Measurements from ENCODE around the gene TRPV2.
A peak's percentile ranks its signal among the peaks of the same experiment; 100 is the strongest.
"Not testable (repeated sequence)": the region's sequence is repeated elsewhere in the genome, so short reads cannot be mapped to it uniquely, and the experiment has no call there.

The TRPV2 gene

DNA sequence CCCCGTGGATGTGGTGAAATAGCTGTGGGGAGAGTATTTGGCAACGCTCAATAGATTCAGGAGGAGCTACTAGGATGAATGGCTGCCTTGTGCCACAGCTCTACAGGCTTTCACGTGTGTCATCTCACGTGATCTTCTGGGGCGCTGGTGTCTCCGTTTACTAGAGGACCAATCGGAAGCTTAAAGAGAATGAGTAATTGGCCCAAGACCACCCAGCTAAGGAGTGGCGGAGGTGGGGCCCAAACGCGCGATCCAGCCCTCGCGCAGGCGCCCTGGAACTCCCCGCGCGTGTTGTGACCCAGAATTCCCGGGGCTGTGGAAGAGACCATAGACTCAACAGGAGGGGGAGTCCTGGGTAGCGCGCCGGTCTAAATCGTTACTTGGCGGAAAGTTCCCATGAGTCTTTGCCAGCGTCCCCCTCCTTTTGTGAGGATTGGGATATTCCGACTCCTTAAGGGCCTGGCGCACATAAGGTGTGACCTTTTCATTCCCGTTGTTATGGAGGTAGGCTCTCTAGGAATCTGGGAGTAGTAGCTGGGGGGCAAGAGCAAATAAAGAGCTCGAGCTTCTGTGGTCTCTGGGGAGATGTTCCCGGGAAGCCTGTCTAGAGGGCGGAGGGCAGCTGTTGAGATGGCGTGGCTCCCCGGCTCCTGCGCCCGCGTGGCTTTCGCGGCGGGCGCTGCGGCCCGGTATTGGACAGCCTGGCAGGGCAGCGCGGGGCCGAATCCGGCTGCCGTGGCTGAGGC is 23.4 kb downstream of the TRPV2 start:
- peak; percentile 99 for DNase-seq

- DNase-seq, result no peak
Observed at GRCh38 chr17:16439303-16439791, 24.0 kb downstream of the TRPV2 start.

- DNase-seq, result peak; percentile 62
Observed at GRCh38 chr17:16439811-16440351, 24.5 kb downstream of the TRPV2 start.

GRCh38 chr17:16440354-16440753 is 25.0 kb downstream of the TRPV2 start:
- not testable (repeated sequence) for DNase-seq

- no peak for DNase-seq
Observed at GRCh38 chr17:16440901-16441629, 25.7 kb downstream of the TRPV2 start.

DNA sequence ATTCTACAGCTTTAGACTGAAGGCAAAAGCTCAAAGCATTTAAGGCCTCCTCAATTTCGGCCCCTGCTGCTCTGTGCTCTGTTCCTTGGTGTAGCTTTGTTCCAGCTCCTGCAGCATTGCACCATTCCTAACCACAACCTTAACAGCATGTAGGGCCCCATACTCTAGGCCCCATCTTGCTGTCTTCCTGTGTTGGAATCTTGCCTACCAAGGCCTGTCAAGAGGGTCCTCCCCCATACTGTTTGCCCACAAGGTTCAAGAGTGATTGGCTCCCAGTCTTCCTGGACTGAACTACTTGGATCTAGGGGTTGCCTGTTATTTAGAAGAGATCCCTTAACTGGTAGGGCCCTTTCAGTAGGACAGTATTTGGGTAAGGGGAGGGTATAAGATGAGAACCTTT is 26.8 kb downstream of the TRPV2 start:
- peak; percentile 40 for DNase-seq

- DNase-seq, result peak; percentile 46
Observed at GRCh38 chr17:16442594-16443510, 27.5 kb downstream of the TRPV2 start.

DNA sequence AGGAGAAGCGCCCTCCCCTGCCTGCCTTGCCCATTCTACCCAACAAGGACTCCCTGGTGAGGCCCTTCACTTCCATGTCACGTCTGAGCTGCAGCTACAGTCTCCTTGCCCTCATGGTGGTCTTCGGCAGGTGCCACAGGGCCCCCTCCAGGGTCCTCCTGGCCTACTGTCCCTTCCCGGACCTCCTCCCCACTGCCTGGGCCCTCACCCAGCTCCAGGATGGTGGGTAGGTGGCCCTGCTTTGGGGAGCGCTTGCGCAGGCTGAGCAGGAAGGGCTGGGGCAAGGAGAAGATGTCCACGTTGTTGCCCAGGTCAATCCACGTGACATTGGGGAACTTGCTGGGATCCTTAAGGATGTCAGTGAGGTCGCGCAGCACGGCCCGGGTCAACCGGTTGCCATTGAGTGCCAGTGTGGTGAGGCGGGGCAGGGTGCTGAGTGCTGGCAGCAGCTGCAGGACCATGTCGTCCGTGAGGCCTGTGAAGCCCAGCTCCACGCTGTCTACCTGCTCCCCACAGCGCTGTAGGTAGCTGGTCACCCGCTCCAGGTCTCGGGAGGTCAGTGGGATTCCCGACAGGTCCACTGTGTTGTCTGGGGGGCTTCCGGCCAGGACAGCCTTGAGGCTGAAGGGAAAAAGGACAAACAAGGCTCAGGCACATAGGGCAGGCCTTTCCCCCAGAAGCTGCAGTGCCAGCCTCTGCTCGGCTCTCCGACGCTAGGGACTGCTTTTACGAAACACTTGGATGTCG is 28.3 kb downstream of the TRPV2 start:
- DNase-seq, result peak; percentile 56

- peak; percentile 43 for DNase-seq
Observed at GRCh38 chr17:16444258-16444886, 29.0 kb downstream of the TRPV2 start.

- peak; percentile 24 for DNase-seq
Observed at GRCh38 chr17:16446338-16446983, 31.1 kb downstream of the TRPV2 start.

DNA sequence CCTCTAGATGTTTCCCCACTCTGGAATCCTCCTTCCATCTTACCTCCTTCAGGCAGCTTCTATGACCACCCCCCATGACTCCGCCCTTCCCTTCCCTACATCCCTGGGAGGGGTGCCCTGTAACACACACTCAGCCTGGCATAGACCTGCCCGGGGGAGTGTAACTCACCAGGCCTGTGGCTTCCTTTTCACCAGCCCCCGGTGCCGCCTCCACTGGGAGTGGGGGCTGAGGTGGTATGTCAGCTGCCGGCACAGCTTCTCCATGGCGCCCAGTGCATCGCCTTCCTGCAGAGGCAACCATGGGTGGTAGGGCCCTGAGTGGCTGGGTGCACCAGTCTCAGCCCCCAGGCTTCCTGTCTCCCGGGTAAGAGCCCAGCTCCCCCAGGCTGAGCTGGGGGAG is 32.3 kb downstream of the TRPV2 start:
- peak; percentile 15 for DNase-seq

- DNase-seq, result no peak
Observed at GRCh38 chr17:16448490-16448889, 33.1 kb downstream of the TRPV2 start.

DNA sequence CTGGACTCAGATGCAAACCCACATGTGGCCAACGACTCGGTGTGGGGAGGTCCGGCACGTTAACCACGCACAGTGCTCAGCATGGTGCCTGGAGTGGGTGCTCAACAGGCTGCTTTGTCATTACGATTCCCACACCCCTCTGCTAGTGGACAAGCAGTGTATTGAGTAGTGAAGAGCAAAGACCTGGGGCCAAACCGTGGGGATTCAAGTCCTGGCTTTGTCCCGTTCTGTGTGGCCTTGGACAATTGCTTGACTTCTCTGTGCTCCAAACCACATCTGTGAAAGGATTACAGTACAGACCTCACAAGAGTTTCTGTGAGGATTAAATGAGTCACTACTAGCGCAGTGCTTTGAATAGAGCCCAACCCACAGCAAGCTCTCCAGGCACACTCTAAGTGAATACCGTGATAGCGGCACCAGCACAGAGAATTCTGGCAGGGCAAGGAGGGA is 33.8 kb downstream of the TRPV2 start:
- peak; percentile 62 for DNase-seq

- DNase-seq, result no peak
Observed at GRCh38 chr17:16450028-16450427, 34.7 kb downstream of the TRPV2 start.

- not testable (repeated sequence) for DNase-seq
Observed at GRCh38 chr17:16452268-16452667, 36.9 kb downstream of the TRPV2 start.

DNA sequence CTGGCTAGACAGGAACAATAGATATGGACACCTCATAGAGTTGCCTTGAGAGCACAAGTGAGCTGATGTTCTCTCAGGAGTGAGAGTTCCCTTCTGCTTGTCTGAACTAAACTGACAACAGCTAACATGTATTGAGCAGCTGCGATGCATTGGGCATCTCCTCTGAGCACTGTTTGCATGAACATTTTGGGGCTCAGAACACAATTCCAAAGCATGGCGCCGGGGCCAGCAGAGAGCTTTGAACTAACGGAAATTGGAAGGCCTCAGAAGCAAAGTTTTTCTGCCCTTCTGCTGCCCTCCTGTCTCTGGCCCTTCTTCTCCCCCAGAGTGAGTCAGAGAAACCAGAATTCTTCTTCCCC is 38.1 kb downstream of the TRPV2 start:
- no peak for DNase-seq

GRCh38 chr17:16455997-16456741 is 40.8 kb downstream of the TRPV2 start:
- no peak for DNase-seq

DNA sequence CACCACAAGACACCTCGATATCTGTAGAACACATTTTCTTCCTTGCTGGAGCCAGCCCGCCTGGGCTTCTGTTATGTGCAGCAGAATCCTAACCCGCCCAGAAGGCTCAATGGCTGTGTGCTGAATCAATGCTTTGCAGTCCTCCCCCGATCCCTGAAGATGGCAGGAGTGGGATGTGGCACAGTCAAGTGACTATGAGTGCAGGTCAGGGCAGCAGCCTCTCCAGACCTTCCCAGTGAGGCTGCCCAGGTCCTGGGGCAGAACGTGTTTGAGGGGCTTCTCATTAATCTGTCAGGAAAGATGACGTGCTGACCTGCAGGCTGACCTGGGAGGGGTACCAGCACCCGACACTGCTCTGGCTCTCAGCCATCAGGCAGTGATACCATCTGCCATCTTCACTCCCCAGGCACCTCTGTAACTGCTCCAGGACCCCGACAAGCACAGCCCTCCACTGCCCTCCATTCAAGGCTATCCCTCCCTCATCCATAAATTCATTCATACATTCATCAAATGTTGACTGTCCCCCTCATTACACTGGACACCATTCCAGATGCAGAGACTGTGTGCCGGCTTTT is 41.5 kb downstream of the TRPV2 start:
- no peak for DNase-seq

GRCh38 chr17:16459271-16459670 is 43.9 kb downstream of the TRPV2 start:
- DNase-seq, result no peak

Measured in activated CD4-positive, alpha-beta T cell treated with anti-CD3 and anti-CD28 coated beads, Interleukin-2, amount 50 U/mL, for 16 hours (primary cell).